HEK293T (cell line): Measurements from ENCODE around the gene LOXL1.
A peak's percentile ranks its signal among the peaks of the same experiment; 100 is the strongest.

Experiments
- CTCF ChIA-PET: fragments of 350-600 bp; formaldehyde crosslinking; extraction: SDS; loops from one replicate; lab custom pipeline; 2021; ENCODE audit warnings: antibody characterized with exemption, inconsistent platforms; lab: Yijun Ruan, JAX
- POLR2A ChIA-PET: fragments of 350-600 bp; formaldehyde crosslinking; extraction: SDS; loops from one replicate; lab custom pipeline; 2020; ENCODE audit warnings: antibody characterized with exemption, inconsistent platforms; lab: Yijun Ruan, JAX
- DNase-seq: peaks from one replicate; pipeline ENCODE4 v3.0.0; 2012; ENCODE audit warnings: mixed read lengths; ENCODE audit errors: extremely low spot score
- ARNT ChIP-seq: fragments of 450-650 bp; IDR thresholded peaks from 2 replicates; pipeline ENCODE4 v1.6.1; 2017; ENCODE audit warnings: mild to moderate bottlenecking
- BHLHE40 ChIP-seq: fragments of 450-650 bp; IDR thresholded peaks from 2 replicates; pipeline ENCODE4 v1.6.1; 2016; ENCODE audit warnings: mild to moderate bottlenecking, moderate library complexity, borderline replicate concordance
- CTBP1 ChIP-seq: fragments of 450-650 bp; IDR thresholded peaks from 2 replicates; pipeline ENCODE4 v1.6.1; 2016; ENCODE audit warnings: borderline replicate concordance
- ELF4 ChIP-seq: fragments of 450-650 bp; IDR thresholded peaks from 2 replicates; pipeline ENCODE4 v1.6.1; 2017; ENCODE audit warnings: antibody characterized with exemption
- FOXA1 ChIP-seq: fragments of 450-650 bp; IDR thresholded peaks from 2 replicates; pipeline ENCODE4 v1.6.1; 2016; ENCODE audit warnings: mild to moderate bottlenecking
- FOXK2 ChIP-seq: fragments of 450-650 bp; IDR thresholded peaks from 2 replicates; pipeline ENCODE4 v1.6.1; 2016; ENCODE audit warnings: mild to moderate bottlenecking
- FOXM1 ChIP-seq: fragments of 450-650 bp; IDR thresholded peaks from 2 replicates; pipeline ENCODE4 v1.6.1; 2017; ENCODE audit warnings: mild to moderate bottlenecking, borderline replicate concordance
- HDGF ChIP-seq: fragments of 450-650 bp; IDR thresholded peaks from 2 replicates; pipeline ENCODE4 v1.6.1; 2017; ENCODE audit warnings: antibody characterized with exemption, borderline replicate concordance
- L3MBTL2 ChIP-seq: fragments of 450-650 bp; conservative IDR thresholded peaks from 2 replicates; pipeline ENCODE4 v1.6.1; 2016; ENCODE audit warnings: mild to moderate bottlenecking
- LEF1 ChIP-seq: fragments of 450-650 bp; IDR thresholded peaks from 2 replicates; pipeline ENCODE4 v1.6.1; 2017; ENCODE audit warnings: mild to moderate bottlenecking, borderline replicate concordance
- NFRKB ChIP-seq: fragments of 450-650 bp; IDR thresholded peaks from 2 replicates; pipeline ENCODE4 v1.6.1; 2016; ENCODE audit warnings: mild to moderate bottlenecking, moderate library complexity
- PKNOX1 ChIP-seq: fragments of 450-650 bp; IDR thresholded peaks from 2 replicates; pipeline ENCODE4 v1.6.1; 2016
- SP1 ChIP-seq: fragments of 450-650 bp; IDR thresholded peaks from 2 replicates; pipeline ENCODE4 v1.6.1; 2017
- SUZ12 ChIP-seq: fragments of 450-650 bp; IDR thresholded peaks from 2 replicates; pipeline ENCODE4 v1.6.1; 2016; ENCODE audit warnings: mild to moderate bottlenecking
- TARDBP ChIP-seq: fragments of 450-650 bp; IDR thresholded peaks from 2 replicates; pipeline ENCODE4 v1.6.1; 2016
- ZNF384 ChIP-seq: fragments of 450-650 bp; IDR thresholded peaks from 2 replicates; pipeline ENCODE4 v1.6.1; 2016

Gene LOXL1

GRCh38 chr15:73994912-73995622 is 68.8 kb downstream of the LOXL1 start:
- peak; percentile 16 for DNase-seq
- POLR2A ChIA-PET, result interaction anchor here (0.8 to 2.2 kb wide), 17 partner anchors 9 to 466 kb away, joined by 3 to 12 read pairs (median 4); partner anchors contain the start of genes INSYN1 and UBL7
- CTCF ChIA-PET, result interaction anchor here (0.7 to 2.0 kb wide), 6 partner anchors 20 to 623 kb away, joined by 3 to 11 read pairs (median 6); no protein-coding TSS in a partner anchor
- TF ChIP-seq SUZ12 (no peak), L3MBTL2 (0 out of 2 replicates have a peak, but pooled peaks have one; percentile 10)

DNA sequence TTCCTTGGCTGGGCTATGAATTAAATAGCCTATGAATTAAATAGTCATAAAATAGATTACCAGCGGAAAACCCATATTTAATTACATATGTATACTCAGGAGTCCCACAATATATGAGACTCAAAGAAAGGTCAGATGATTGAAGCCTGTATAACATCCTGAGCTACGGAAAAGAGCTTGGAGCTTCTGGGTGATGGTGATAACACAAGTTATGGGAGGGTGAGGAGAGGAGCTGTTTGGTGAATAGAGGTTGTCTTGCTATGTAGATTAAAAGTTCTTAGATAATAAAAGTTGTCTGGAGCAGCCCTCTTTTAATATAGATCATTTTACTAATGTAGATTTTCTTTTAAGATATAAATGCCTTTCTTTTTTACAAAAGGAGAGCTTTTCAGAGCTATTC is 70.0 kb downstream of the LOXL1 start:
- TF ChIP-seq TARDBP, result no peak
- no peak for TF ChIP-seq PKNOX1
- TF ChIP-seq NFRKB, result no peak
- no peak for TF ChIP-seq L3MBTL2
- TF ChIP-seq FOXA1, result no peak
- no peak for TF ChIP-seq SUZ12
- TF ChIP-seq FOXM1, result no peak
- no peak for TF ChIP-seq SP1
- no peak for TF ChIP-seq ARNT
- TF ChIP-seq HDGF, result no peak
- no peak for TF ChIP-seq ELF4
- TF ChIP-seq CTBP1, result no peak
- TF ChIP-seq LEF1, result no peak
- no peak for TF ChIP-seq FOXK2
- no peak for TF ChIP-seq BHLHE40
- TF ChIP-seq ZNF384, result no peak
- DNase-seq, result no peak
- CTCF ChIA-PET, result interaction anchor here (0.9 to 1.1 kb wide), 2 partner anchors 9 to 23 kb away, joined by 3 to 5 read pairs; no protein-coding TSS in a partner anchor
- POLR2A ChIA-PET, result no interaction called here

DNA sequence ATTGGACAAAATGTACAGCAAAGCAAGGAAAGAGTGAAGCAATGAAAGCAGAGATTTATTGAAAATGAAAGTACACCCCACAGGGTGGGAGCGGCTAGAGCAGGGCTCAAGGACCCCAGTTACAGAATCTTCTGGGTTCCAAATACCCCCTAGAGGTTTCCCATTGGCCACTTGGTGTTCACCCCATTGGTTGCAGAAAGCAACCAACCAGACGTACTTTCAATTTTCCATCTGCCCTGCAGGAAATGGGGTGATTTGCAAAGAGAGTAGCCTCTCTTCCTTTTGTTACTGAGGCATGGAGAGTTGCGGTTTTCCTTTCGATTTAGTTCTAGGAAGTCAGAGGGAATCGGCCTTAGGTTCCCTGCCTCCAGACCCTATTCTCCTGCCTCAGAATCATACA is 70.7 kb downstream of the LOXL1 start:
- DNase-seq, result no peak
- TF ChIP-seq FOXA1, result no peak
- TF ChIP-seq FOXM1, result no peak
- TF ChIP-seq ZNF384, result no peak
- TF ChIP-seq CTBP1, result no peak
- no peak for TF ChIP-seq ELF4
- TF ChIP-seq ARNT, result no peak
- TF ChIP-seq NFRKB, result no peak
- TF ChIP-seq SUZ12, result no peak
- TF ChIP-seq PKNOX1, result no peak
- no peak for TF ChIP-seq LEF1
- TF ChIP-seq FOXK2, result no peak
- TF ChIP-seq BHLHE40, result no peak
- TF ChIP-seq HDGF, result no peak
- no peak for TF ChIP-seq TARDBP
- TF ChIP-seq SP1, result no peak
- TF ChIP-seq L3MBTL2, result no peak
- ChIA-PET CTCF (interaction anchor here (0.9 to 1.1 kb wide), 2 partner anchors 8 to 24 kb away, joined by 3 to 5 read pairs; no protein-coding TSS in a partner anchor), POLR2A (no interaction called here)

- CTCF ChIA-PET, result interaction anchor here (0.6 kb wide), 1 partner anchor 127 kb away, joined by 3 read pairs; no protein-coding TSS in a partner anchor
Measured at GRCh38 chr15:73997986-73998385, 71.7 kb downstream of the LOXL1 start.

More at GRCh38 chr15:73997986-73998385, 71.7 kb downstream of the LOXL1 start:
- no peak for DNase-seq
- POLR2A ChIA-PET, result no interaction called here
- no peak for TF ChIP-seq PKNOX1
